ENCODE measurements around the gene FAP. TPM values are rescaled to one million over a fixed set of nuclear protein-coding genes. Genes with fewer than 3 reads are reported as not detected.

FAP gene
- total RNA-seq, 1 donor from 2014 or later: 6.6 TPM

- DNase-seq: no peak
Measured at GRCh38 chr2:162125138-162125537, 118.1 kb downstream of the FAP start.

DNA sequence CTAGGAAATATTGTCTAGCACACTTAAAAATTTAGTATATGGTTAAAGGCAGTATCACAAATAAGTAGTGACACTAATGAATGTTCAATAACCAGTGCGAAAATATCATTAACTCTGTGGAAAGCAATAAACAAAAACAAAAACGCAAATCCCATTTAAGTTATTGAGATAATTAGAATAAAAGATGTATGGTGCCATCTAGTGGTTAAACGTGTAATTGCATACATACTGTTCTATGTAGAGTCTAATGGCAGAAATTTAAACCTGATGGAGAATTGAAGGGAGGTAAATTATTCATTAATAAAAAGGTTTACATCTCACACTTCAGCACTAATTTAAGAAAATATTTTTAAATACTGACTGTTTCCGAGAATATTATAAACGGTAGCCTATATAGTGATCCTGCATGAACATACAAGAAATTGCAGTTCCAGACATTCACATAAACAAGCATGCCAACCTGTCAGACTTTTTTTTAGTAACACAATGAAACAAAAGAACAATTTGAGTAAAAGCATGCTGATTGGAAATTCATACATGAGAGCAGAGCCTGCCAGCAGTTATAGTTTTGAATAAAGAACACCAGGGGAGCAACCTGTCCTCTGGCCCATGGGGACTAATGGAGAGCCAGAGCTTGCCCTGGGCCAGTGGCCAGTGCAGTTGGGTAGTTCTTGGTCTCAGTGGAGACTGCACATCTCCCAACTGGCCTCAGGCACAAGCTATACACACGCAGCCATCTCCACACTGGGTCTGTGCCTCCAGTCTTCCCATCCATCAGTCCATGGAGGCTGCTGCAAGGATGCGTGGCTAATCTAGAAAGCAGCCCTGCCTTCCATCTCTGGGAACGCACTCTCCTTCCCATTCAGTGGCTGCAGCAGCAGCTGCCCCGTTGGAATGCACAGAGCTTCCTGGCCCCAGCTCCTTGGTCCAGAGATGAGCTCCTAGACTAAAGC lies 119.2 kb downstream of the FAP start:
- DNase-seq: peak; percentile 87

Other genes with a start within 250 kb of the FAP start
- 84.1 and 175 TPM in 2 replicates for gene DPP4, start 169.2 kb downstream of the FAP start, total RNA-seq
- not detected in 2 replicates for gene GCG, start 91.2 kb downstream of the FAP start, total RNA-seq
- 8.2 and 18.7 TPM in 2 replicates for gene IFIH1, start 75.2 kb upstream of the FAP start, total RNA-seq
- 12.9 and 14.8 TPM in 2 replicates for gene GCA, start 100.7 kb upstream of the FAP start, total RNA-seq

Measured in dermis blood vessel endothelial cell (primary cell).